Measurements from ENCODE around the gene ASXL2. TPM values are rescaled to one million over a fixed set of nuclear protein-coding genes. Genes with fewer than 3 reads are reported as not detected.

Gene ASXL2
- polyA plus RNA-seq, 4 donors, result 1.1 to 14.7 (median 3.2) TPM

DNA sequence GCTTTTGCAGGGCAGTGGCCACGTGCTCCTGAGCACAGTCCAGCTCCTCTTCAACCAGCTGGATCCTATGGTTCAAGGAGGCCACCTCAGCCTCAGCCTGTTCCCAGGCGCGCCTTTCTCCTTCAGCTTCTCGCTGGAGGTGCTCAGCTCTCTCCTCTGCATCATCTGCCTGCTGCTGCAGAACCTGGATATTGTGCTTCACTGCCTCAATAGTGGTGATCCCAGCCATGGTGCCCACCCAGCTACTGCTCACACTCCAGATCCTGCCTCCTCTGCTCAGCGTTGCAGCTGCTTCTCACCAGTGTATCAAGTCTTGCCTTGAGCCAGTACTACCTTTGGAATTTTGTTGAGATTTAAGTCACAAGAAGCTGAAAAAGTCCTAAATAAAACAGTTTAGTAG lies 67.9 kb downstream of the ASXL2 start:
- Histone ChIP-seq H3K4me3 (ENCODE audit: low read depth in 1 of 3, low read length in 3 of 3) (no peak overlapping the region), H3K36me3 (ENCODE audit: control insufficient read depth in 3 of 3, insufficient read depth in 2 of 3, low read depth in 1 of 3, low read length in 3 of 3) (peaks cover 0 to 18% (median 0%) of the 10 kb centered on the region in 3 donors), H3K27ac (ENCODE audit: low read depth in 1 of 3, low read length in 2 of 3) (no peak overlapping the region), H3K27me3 (ENCODE audit: control insufficient read depth in 3 of 3, insufficient read depth in 3 of 3, low read length in 3 of 3) (no peaks in the 10 kb centered on the region), H3K4me1 (ENCODE audit: control insufficient read depth in 3 of 3, insufficient read depth in 2 of 3, low read depth in 1 of 3, low read length in 2 of 3) (no peaks in the 10 kb centered on the region), H3K9me3 (ENCODE audit: control insufficient read depth in 2 of 2, insufficient read depth in 1 of 2, low read depth in 1 of 2, low read length in 1 of 2) (no peaks in the 10 kb centered on the region)
- 95 to 98% (median 96%) methylated on average over 5 of the region's 5 CpGs for WGBS, 3 donors
- FAIRE-seq, result no peak
- no peak for DNase-seq

DNA sequence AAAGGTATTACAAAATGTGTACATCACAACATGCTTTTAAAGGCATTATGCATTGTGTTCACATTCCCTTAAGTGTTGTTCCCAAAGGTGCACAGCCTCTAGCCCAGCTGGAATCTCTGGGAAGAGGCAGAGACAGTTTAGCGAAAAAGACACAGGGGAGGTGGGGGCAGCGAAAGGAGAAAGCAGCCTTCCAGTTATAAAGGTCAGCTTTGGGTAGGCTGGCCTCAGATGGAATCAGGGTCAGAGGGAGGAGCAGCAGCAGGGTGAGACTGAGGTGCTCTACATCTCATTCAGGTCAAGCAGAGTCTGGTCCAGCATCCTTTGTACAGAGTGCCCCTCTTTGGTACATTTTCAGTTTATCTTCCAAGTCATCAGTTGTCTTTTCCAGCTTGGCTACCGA lies 68.6 kb downstream of the ASXL2 start:
- no peak for FAIRE-seq

DNA sequence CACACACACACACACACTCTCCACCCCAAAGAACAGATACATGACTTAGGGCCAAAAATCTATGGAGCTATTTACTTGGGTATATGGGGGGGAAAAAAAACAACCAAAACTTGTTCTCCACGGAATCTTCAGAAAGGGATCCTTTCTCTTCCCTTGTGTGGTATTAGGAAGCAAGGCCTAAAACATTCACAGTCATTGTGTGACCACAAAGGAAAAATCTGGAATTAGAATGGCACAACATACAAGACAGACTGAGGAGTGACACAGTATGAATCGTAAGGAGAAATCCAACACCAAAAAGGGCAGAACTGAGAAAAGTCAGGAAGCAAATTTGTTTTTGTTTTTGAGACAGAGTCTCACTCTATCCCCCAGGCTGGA lies 70.3 kb downstream of the ASXL2 start:
- Histone ChIP-seq H3K27ac (ENCODE audit: low read depth in 1 of 3, low read length in 2 of 3) (no peak overlapping the region), H3K27me3 (ENCODE audit: control insufficient read depth in 3 of 3, insufficient read depth in 3 of 3, low read length in 3 of 3) (no peaks in the 10 kb centered on the region), H3K4me1 (ENCODE audit: control insufficient read depth in 3 of 3, insufficient read depth in 2 of 3, low read depth in 1 of 3, low read length in 2 of 3) (no peaks in the 10 kb centered on the region), H3K4me3 (ENCODE audit: low read depth in 1 of 3, low read length in 3 of 3) (no peak overlapping the region), H3K36me3 (ENCODE audit: control insufficient read depth in 3 of 3, insufficient read depth in 2 of 3, low read depth in 1 of 3, low read length in 3 of 3) (peaks cover 5 to 29% (median 6%) of the 10 kb centered on the region in 3 donors), H3K9me3 (ENCODE audit: control insufficient read depth in 2 of 2, insufficient read depth in 1 of 2, low read depth in 1 of 2, low read length in 1 of 2) (no peaks in the 10 kb centered on the region)
- DNase-seq (no peak), FAIRE-seq (no peak)
- WGBS, 3 donors, result 93 to 100% (median 93%) methylated on average over 2 of the region's 2 CpGs

More for the DNA sequence above, 68.6 kb downstream of the ASXL2 start:
- no peaks in the 10 kb centered on the region for H3K27me3 ChIP-seq (ENCODE audit: control insufficient read depth in 3 of 3, insufficient read depth in 3 of 3, low read length in 3 of 3)
- peaks cover 0 to 21% (median under 1%) of the 10 kb centered on the region in 3 donors for H3K36me3 ChIP-seq (ENCODE audit: control insufficient read depth in 3 of 3, insufficient read depth in 2 of 3, low read depth in 1 of 3, low read length in 3 of 3)
- no peak overlapping the region for H3K4me3 ChIP-seq (ENCODE audit: low read depth in 1 of 3, low read length in 3 of 3)
- H3K9me3 ChIP-seq (ENCODE audit: control insufficient read depth in 2 of 2, insufficient read depth in 1 of 2, low read depth in 1 of 2, low read length in 1 of 2), result no peaks in the 10 kb centered on the region
- WGBS, 3 donors, result 94 to 96% (median 95%) methylated on average over 3 of the region's 3 CpGs
- H3K4me1 ChIP-seq (ENCODE audit: control insufficient read depth in 3 of 3, insufficient read depth in 2 of 3, low read depth in 1 of 3, low read length in 2 of 3), result no peaks in the 10 kb centered on the region
- no peak overlapping the region for H3K27ac ChIP-seq (ENCODE audit: low read depth in 1 of 3, low read length in 2 of 3)
- DNase-seq, result no peak

DNA sequence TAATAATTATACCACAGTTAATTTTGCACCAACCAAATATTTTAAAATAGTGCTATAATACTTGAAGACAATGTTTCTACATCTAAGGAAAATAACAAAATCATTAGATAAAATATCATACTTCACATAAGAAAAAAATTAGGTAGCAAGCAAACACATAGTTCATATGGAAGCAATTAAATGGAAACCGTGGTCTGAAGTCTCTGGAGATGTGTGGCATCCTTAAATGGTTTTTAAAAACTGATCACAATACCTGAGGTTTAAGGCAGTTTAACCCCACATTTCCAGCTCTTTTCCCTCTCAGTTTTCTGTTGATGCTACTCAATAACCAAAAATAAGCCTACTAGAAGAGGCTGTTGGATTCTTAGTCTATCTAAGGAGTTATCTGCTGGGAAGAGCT lies 71.3 kb downstream of the ASXL2 start:
- no peak overlapping the region for H3K27ac ChIP-seq (ENCODE audit: low read depth in 1 of 3, low read length in 2 of 3)
- FAIRE-seq (no peak), DNase-seq (no peak)
- H3K36me3 ChIP-seq (ENCODE audit: control insufficient read depth in 3 of 3, insufficient read depth in 2 of 3, low read depth in 1 of 3, low read length in 3 of 3), result peaks cover 5 to 33% (median 6%) of the 10 kb centered on the region in 3 donors
- H3K27me3 ChIP-seq (ENCODE audit: control insufficient read depth in 3 of 3, insufficient read depth in 3 of 3, low read length in 3 of 3), result no peaks in the 10 kb centered on the region
- no peaks in the 10 kb centered on the region for H3K9me3 ChIP-seq (ENCODE audit: control insufficient read depth in 2 of 2, insufficient read depth in 1 of 2, low read depth in 1 of 2, low read length in 1 of 2)
- no peak overlapping the region for H3K4me3 ChIP-seq (ENCODE audit: low read depth in 1 of 3, low read length in 3 of 3)
- WGBS, 3 donors, result 95 to 100% (median 100%) methylated on average over 1 of the region's 1 CpG
- no peaks in the 10 kb centered on the region for H3K4me1 ChIP-seq (ENCODE audit: control insufficient read depth in 3 of 3, insufficient read depth in 2 of 3, low read depth in 1 of 3, low read length in 2 of 3)

DNA sequence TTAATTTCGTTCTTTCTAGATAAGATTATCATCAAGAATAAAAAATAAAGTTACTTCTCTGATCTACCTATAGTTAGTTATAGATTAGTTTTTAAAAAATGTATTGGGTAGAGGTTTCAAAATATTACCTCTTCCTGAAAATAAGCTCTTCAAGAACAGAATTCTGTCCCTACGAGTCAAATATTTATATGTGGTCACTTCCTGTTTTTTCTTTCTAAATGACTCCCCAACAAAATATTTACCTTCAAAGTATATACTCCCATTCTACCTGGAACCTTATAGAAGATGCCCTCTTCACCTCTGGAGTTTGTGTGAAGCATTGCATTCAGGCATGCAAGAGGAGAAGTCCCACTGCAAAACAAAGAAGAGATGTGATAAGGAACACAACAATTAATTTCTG lies 72.3 kb downstream of the ASXL2 start:
- no peak for DNase-seq
- H3K4me1 ChIP-seq (ENCODE audit: control insufficient read depth in 3 of 3, insufficient read depth in 2 of 3, low read depth in 1 of 3, low read length in 2 of 3), result no peaks in the 10 kb centered on the region
- no peaks in the 10 kb centered on the region for H3K27me3 ChIP-seq (ENCODE audit: control insufficient read depth in 3 of 3, insufficient read depth in 3 of 3, low read length in 3 of 3)
- H3K27ac ChIP-seq (ENCODE audit: low read depth in 1 of 3, low read length in 2 of 3), result no peak overlapping the region
- H3K9me3 ChIP-seq (ENCODE audit: control insufficient read depth in 2 of 2, insufficient read depth in 1 of 2, low read depth in 1 of 2, low read length in 1 of 2), result no peaks in the 10 kb centered on the region
- FAIRE-seq, result no peak
- 48 to 73% (median 66%) methylated on average over 2 of the region's 2 CpGs for WGBS, 3 donors
- H3K4me3 ChIP-seq (ENCODE audit: low read depth in 1 of 3, low read length in 3 of 3), result no peak overlapping the region
- peaks cover 5 to 30% (median 6%) of the 10 kb centered on the region in 3 donors for H3K36me3 ChIP-seq (ENCODE audit: control insufficient read depth in 3 of 3, insufficient read depth in 2 of 3, low read depth in 1 of 3, low read length in 3 of 3)

DNA sequence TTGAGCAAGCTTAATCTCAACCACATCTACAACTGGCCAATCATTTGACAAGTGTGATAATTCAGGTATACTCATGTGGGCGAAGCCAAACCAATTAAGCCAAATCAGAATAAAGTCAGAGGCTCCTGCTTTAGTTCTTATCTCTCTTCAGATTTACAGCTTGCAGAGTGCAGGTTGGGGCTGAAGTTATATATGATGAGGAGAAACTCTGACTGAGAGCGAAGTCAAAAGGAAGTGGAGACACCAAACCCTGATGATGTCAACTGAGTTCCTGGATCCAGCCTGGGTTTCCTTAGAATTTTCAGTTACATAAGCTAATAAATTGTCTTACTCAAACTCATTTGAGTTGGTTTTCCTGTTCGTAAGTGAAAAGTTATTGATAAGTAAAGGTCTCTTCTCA lies 73.9 kb downstream of the ASXL2 start:
- H3K9me3 ChIP-seq (ENCODE audit: control insufficient read depth in 2 of 2, insufficient read depth in 1 of 2, low read depth in 1 of 2, low read length in 1 of 2), result no peaks in the 10 kb centered on the region
- no peak overlapping the region for H3K27ac ChIP-seq (ENCODE audit: low read depth in 1 of 3, low read length in 2 of 3)
- no peaks in the 10 kb centered on the region for H3K27me3 ChIP-seq (ENCODE audit: control insufficient read depth in 3 of 3, insufficient read depth in 3 of 3, low read length in 3 of 3)
- no peak for DNase-seq
- WGBS, 3 donors, result 88 to 93% (median 93%) methylated on average over 3 of the region's 3 CpGs
- H3K36me3 ChIP-seq (ENCODE audit: control insufficient read depth in 3 of 3, insufficient read depth in 2 of 3, low read depth in 1 of 3, low read length in 3 of 3), result peaks cover 5 to 26% (median 6%) of the 10 kb centered on the region in 3 donors
- no peak overlapping the region for H3K4me3 ChIP-seq (ENCODE audit: low read depth in 1 of 3, low read length in 3 of 3)
- no peak for FAIRE-seq
- peaks cover 0 to 2% (median 0%) of the 10 kb centered on the region in 3 donors for H3K4me1 ChIP-seq (ENCODE audit: control insufficient read depth in 3 of 3, insufficient read depth in 2 of 3, low read depth in 1 of 3, low read length in 2 of 3)

DNA sequence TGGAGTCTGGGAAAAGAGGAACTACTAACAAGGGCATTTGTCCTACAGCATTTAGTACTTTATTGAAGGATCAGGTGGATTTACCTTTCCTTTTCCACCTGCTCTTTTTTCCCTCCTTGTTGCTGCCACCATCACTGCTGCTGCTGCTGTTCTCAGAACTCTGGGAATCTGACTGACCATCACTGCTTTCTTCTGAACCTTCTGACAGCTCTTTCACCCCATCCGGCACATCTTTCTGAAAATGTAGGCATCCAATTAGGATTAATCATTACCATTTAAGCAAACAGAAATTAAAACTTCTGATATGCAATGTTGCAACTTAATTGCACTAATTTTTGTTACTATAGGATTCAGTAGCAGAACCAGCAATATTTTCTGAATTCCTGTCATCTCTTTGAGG lies 79.0 kb downstream of the ASXL2 start:
- 30 to 65% (median 58%) methylated on average over 1 of the region's 1 CpG for WGBS, 3 donors
- no peak overlapping the region for H3K27ac ChIP-seq (ENCODE audit: low read depth in 1 of 3, low read length in 2 of 3)
- no peaks in the 10 kb centered on the region for H3K27me3 ChIP-seq (ENCODE audit: control insufficient read depth in 3 of 3, insufficient read depth in 3 of 3, low read length in 3 of 3)
- H3K9me3 ChIP-seq (ENCODE audit: control insufficient read depth in 2 of 2, insufficient read depth in 1 of 2, low read depth in 1 of 2, low read length in 1 of 2), result no peaks in the 10 kb centered on the region
- peaks cover 0 to 2% (median 0%) of the 10 kb centered on the region in 3 donors for H3K4me1 ChIP-seq (ENCODE audit: control insufficient read depth in 3 of 3, insufficient read depth in 2 of 3, low read depth in 1 of 3, low read length in 2 of 3)
- peaks cover 2 to 28% (median 4%) of the 10 kb centered on the region in 3 donors for H3K36me3 ChIP-seq (ENCODE audit: control insufficient read depth in 3 of 3, insufficient read depth in 2 of 3, low read depth in 1 of 3, low read length in 3 of 3)
- FAIRE-seq (no peak), DNase-seq (peak in 1 of 2 donors; percentile 3)
- H3K4me3 ChIP-seq (ENCODE audit: low read depth in 1 of 3, low read length in 3 of 3), result no peak overlapping the region

DNA sequence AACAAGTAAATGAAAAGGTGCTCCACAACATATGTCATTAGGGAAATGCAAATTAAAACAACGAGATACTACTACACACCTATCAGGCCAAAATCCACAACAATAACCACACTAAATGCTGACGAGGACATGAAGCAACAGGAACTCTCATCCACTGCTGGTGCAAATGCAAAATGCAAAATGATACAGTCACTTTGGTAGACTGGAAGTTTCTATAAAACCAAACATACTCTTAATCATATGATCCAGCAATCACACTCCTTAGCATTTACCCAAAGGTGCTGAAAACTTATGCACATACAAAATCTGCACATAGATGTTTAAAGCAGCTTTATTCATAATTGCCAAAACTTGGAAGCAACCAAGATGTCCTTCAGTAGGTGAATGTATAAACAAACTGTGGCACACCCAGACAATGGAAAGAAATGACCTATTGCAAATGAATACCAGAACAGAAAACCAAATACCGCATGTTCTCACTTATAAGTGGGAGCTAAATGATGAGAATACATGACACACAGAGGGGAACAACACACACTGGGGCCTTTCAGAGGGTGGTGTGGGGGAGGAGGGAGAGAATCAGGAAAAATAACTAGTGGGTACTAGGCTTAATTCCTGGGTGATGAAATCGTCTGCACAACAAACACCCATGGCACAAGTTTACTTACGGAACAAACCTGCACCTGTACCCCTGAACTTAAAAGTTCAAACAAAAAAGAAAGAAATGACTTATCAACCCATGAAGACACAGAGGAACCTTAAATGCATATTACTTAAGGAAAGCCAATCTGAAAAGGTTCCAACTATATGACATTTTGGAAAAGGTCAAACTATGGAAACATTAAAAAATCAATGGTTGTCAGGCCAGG lies 80.4 kb downstream of the ASXL2 start:
- WGBS, 3 donors, result 79 to 87% (median 85%) methylated on average over 5 of the region's 5 CpGs
- Histone ChIP-seq H3K36me3 (ENCODE audit: control insufficient read depth in 3 of 3, insufficient read depth in 2 of 3, low read depth in 1 of 3, low read length in 3 of 3) (peaks cover 0 to 21% (median 0%) of the 10 kb centered on the region in 3 donors), H3K4me3 (ENCODE audit: low read depth in 1 of 3, low read length in 3 of 3) (no peak overlapping the region), H3K27ac (ENCODE audit: low read depth in 1 of 3, low read length in 2 of 3) (no peak overlapping the region), H3K9me3 (ENCODE audit: control insufficient read depth in 2 of 2, insufficient read depth in 1 of 2, low read depth in 1 of 2, low read length in 1 of 2) (no peaks in the 10 kb centered on the region), H3K27me3 (ENCODE audit: control insufficient read depth in 3 of 3, insufficient read depth in 3 of 3, low read length in 3 of 3) (no peaks in the 10 kb centered on the region), H3K4me1 (ENCODE audit: control insufficient read depth in 3 of 3, insufficient read depth in 2 of 3, low read depth in 1 of 3, low read length in 2 of 3) (peaks cover 0 to 2% (median 0%) of the 10 kb centered on the region in 3 donors)
- FAIRE-seq (no peak), DNase-seq (no peak)
